ENCODE data around the gene SETX.

SETX gene

DNA sequence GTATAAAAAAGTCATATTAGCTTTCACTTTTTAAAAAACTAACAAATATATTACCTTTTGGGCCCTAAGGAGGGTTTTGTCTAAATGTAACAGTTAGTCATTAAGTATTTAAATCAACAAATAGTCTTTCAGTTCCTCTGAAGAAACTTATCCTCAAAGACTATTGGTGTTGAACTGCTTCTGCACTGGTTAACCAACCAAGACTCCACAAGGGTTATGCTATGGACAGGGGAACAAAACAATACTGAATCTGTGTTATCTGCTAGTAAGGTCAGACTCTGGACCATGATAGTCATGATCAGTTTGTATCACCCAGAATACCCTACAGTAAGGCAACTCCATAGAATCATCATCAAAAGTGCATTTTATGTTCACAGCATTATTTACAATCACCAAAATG lies 42.4 kb downstream of the SETX start:
- peaks cover 65% of the 10 kb centered on the region for H3K36me3 ChIP-seq (ENCODE audit: control insufficient read depth, insufficient read depth, low read length, severe bottlenecking)

GRCh38 chr9:132311978-132312377 lies 42.8 kb downstream of the SETX start:
- H3K9ac ChIP-seq (ENCODE audit: low read length), result no peak overlapping the region
- no peaks in the 10 kb centered on the region for H3K4me1 ChIP-seq (ENCODE audit: control insufficient read depth, insufficient read depth, low read length)
- H3K4me3 ChIP-seq (ENCODE audit: low read length), result no peak overlapping the region
- no peaks in the 10 kb centered on the region for H3K27me3 ChIP-seq (replicated peaks; ENCODE audit: control insufficient read depth, insufficient read depth, low read length)
- no peak for DNase-seq (ENCODE audit: low read depth)
- H3K36me3 ChIP-seq (ENCODE audit: control insufficient read depth, insufficient read depth, low read length, severe bottlenecking), result peaks cover 64% of the 10 kb centered on the region
- H3K9me3 ChIP-seq (ENCODE audit: control insufficient read depth, low read length), result no peaks in the 10 kb centered on the region

More for the DNA sequence above, 42.4 kb downstream of the SETX start:
- H3K4me1 ChIP-seq (ENCODE audit: control insufficient read depth, insufficient read depth, low read length), result no peaks in the 10 kb centered on the region
- no peak overlapping the region for H3K4me3 ChIP-seq (ENCODE audit: low read length)
- H3K9me3 ChIP-seq (ENCODE audit: control insufficient read depth, low read length), result no peaks in the 10 kb centered on the region
- no peak overlapping the region for H3K9ac ChIP-seq (ENCODE audit: low read length)
- DNase-seq (ENCODE audit: low read depth), result no peak
- no peaks in the 10 kb centered on the region for H3K27me3 ChIP-seq (replicated peaks; ENCODE audit: control insufficient read depth, insufficient read depth, low read length)

GRCh38 chr9:132309056-132309455 lies 45.7 kb downstream of the SETX start:
- H3K9ac ChIP-seq (ENCODE audit: low read length), result no peak overlapping the region
- no peak overlapping the region for H3K4me3 ChIP-seq (ENCODE audit: low read length)
- no peaks in the 10 kb centered on the region for H3K9me3 ChIP-seq (ENCODE audit: control insufficient read depth, low read length)
- DNase-seq (ENCODE audit: low read depth), result no peak
- no peaks in the 10 kb centered on the region for H3K4me1 ChIP-seq (ENCODE audit: control insufficient read depth, insufficient read depth, low read length)
- no peaks in the 10 kb centered on the region for H3K27me3 ChIP-seq (replicated peaks; ENCODE audit: control insufficient read depth, insufficient read depth, low read length)
- H3K36me3 ChIP-seq (ENCODE audit: control insufficient read depth, insufficient read depth, low read length, severe bottlenecking), result peaks cover 80% of the 10 kb centered on the region

DNA sequence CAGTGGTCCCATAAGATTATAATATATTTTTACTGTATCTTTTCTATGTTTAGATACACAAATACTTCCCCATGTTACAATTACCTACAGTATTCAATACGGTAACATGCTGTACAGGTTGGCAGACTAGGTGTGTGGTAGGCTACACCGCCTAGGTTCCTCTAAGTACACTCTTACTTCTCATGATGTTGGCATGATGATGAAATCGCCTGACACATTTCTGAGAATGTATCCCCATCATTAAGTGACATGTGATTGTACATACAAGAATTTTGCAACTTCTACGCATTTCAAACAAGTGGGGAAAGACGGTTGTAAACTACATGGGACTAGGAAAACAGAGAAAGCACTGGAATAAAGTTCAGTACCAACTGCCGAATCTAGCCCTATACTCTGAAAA lies 53.3 kb downstream of the SETX start:
- Histone ChIP-seq H3K4me1 (ENCODE audit: control insufficient read depth, insufficient read depth, low read length) (no peaks in the 10 kb centered on the region), H3K4me3 (ENCODE audit: low read length) (no peak overlapping the region), H3K27me3 (replicated peaks; ENCODE audit: control insufficient read depth, insufficient read depth, low read length) (no peaks in the 10 kb centered on the region), H3K9ac (ENCODE audit: low read length) (no peak overlapping the region), H3K36me3 (ENCODE audit: control insufficient read depth, insufficient read depth, low read length, severe bottlenecking) (peaks cover 80% of the 10 kb centered on the region), H3K9me3 (ENCODE audit: control insufficient read depth, low read length) (no peaks in the 10 kb centered on the region)
- no peak for DNase-seq (ENCODE audit: low read depth)

- H3K4me1 ChIP-seq (ENCODE audit: control insufficient read depth, insufficient read depth, low read length), result no peaks in the 10 kb centered on the region
- H3K4me3 ChIP-seq (ENCODE audit: low read length), result no peak overlapping the region
- H3K36me3 ChIP-seq (ENCODE audit: control insufficient read depth, insufficient read depth, low read length, severe bottlenecking), result peaks cover 86% of the 10 kb centered on the region
- no peak overlapping the region for H3K9ac ChIP-seq (ENCODE audit: low read length)
- no peaks in the 10 kb centered on the region for H3K9me3 ChIP-seq (ENCODE audit: control insufficient read depth, low read length)
- no peaks in the 10 kb centered on the region for H3K27me3 ChIP-seq (replicated peaks; ENCODE audit: control insufficient read depth, insufficient read depth, low read length)
- no peak for DNase-seq (ENCODE audit: low read depth)
These were observed 55.6 kb downstream of the SETX start for GRCh38 chr9:132299221-132299620.

- no peaks in the 10 kb centered on the region for H3K9me3 ChIP-seq (ENCODE audit: control insufficient read depth, low read length)
- no peaks in the 10 kb centered on the region for H3K4me1 ChIP-seq (ENCODE audit: control insufficient read depth, insufficient read depth, low read length)
- no peak overlapping the region for H3K9ac ChIP-seq (ENCODE audit: low read length)
- H3K4me3 ChIP-seq (ENCODE audit: low read length), result no peak overlapping the region
- H3K36me3 ChIP-seq (ENCODE audit: control insufficient read depth, insufficient read depth, low read length, severe bottlenecking), result peaks cover 75% of the 10 kb centered on the region
- no peak for DNase-seq (ENCODE audit: low read depth)
- H3K27me3 ChIP-seq (replicated peaks; ENCODE audit: control insufficient read depth, insufficient read depth, low read length), result no peaks in the 10 kb centered on the region
These were observed 59.6 kb downstream of the SETX start for GRCh38 chr9:132295181-132295580.

GRCh38 chr9:132293145-132293721 lies 61.6 kb downstream of the SETX start:
- H3K36me3 ChIP-seq (ENCODE audit: control insufficient read depth, insufficient read depth, low read length, severe bottlenecking), result peaks cover 56% of the 10 kb centered on the region
- no peak for DNase-seq (ENCODE audit: low read depth)
- H3K4me1 ChIP-seq (ENCODE audit: control insufficient read depth, insufficient read depth, low read length), result peaks cover 11% of the 10 kb centered on the region
- H3K9me3 ChIP-seq (ENCODE audit: control insufficient read depth, low read length), result no peaks in the 10 kb centered on the region
- H3K4me3 ChIP-seq (ENCODE audit: low read length), result no peak overlapping the region
- H3K9ac ChIP-seq (ENCODE audit: low read length), result no peak overlapping the region
- no peaks in the 10 kb centered on the region for H3K27me3 ChIP-seq (replicated peaks; ENCODE audit: control insufficient read depth, insufficient read depth, low read length)

GRCh38 chr9:132288966-132289365 lies 65.8 kb downstream of the SETX start:
- Histone ChIP-seq H3K9me3 (ENCODE audit: control insufficient read depth, low read length) (no peaks in the 10 kb centered on the region), H3K9ac (ENCODE audit: low read length) (no peak overlapping the region), H3K4me1 (ENCODE audit: control insufficient read depth, insufficient read depth, low read length) (peaks cover 17% of the 10 kb centered on the region), H3K27me3 (replicated peaks; ENCODE audit: control insufficient read depth, insufficient read depth, low read length) (no peaks in the 10 kb centered on the region), H3K36me3 (ENCODE audit: control insufficient read depth, insufficient read depth, low read length, severe bottlenecking) (peaks cover 54% of the 10 kb centered on the region), H3K4me3 (ENCODE audit: low read length) (no peak overlapping the region)
- DNase-seq (ENCODE audit: low read depth), result peak; percentile 7

DNA sequence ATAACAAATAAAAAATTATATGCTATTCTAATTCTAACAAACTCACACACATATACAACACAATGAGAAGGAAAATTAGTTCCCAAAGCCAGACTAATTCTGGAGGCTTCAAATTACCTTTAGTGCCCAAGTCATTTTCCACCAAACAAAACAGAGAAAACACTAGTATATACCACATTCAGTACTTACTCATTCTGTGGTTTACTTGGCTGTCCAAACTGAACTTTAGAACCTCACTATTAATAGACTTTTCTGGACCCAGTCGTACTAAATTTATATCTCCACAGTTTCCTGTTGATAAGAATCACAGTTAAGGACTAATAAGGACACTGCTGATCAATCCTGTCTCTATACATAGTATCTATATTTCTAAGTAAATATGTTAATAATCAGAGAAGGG lies 66.4 kb downstream of the SETX start:
- Histone ChIP-seq H3K36me3 (ENCODE audit: control insufficient read depth, insufficient read depth, low read length, severe bottlenecking) (peaks cover 58% of the 10 kb centered on the region), H3K9ac (ENCODE audit: low read length) (no peak overlapping the region), H3K4me1 (ENCODE audit: control insufficient read depth, insufficient read depth, low read length) (peaks cover 17% of the 10 kb centered on the region), H3K27me3 (replicated peaks; ENCODE audit: control insufficient read depth, insufficient read depth, low read length) (no peaks in the 10 kb centered on the region), H3K9me3 (ENCODE audit: control insufficient read depth, low read length) (no peaks in the 10 kb centered on the region), H3K4me3 (ENCODE audit: low read length) (no peak overlapping the region)
- peak; percentile 25 for DNase-seq (ENCODE audit: low read depth)

GRCh38 chr9:132287256-132287760 lies 67.5 kb downstream of the SETX start:
- no peak overlapping the region for H3K9ac ChIP-seq (ENCODE audit: low read length)
- H3K36me3 ChIP-seq (ENCODE audit: control insufficient read depth, insufficient read depth, low read length, severe bottlenecking), result peaks cover 62% of the 10 kb centered on the region
- no peak overlapping the region for H3K4me3 ChIP-seq (ENCODE audit: low read length)
- no peak for DNase-seq (ENCODE audit: low read depth)
- no peaks in the 10 kb centered on the region for H3K27me3 ChIP-seq (replicated peaks; ENCODE audit: control insufficient read depth, insufficient read depth, low read length)
- H3K9me3 ChIP-seq (ENCODE audit: control insufficient read depth, low read length), result no peaks in the 10 kb centered on the region
- peaks cover 17% of the 10 kb centered on the region for H3K4me1 ChIP-seq (ENCODE audit: control insufficient read depth, insufficient read depth, low read length)

GRCh38 chr9:132283863-132284262 lies 70.9 kb downstream of the SETX start:
- Histone ChIP-seq H3K4me3 (ENCODE audit: low read length) (no peak overlapping the region), H3K36me3 (ENCODE audit: control insufficient read depth, insufficient read depth, low read length, severe bottlenecking) (peaks cover 88% of the 10 kb centered on the region), H3K9me3 (ENCODE audit: control insufficient read depth, low read length) (no peaks in the 10 kb centered on the region), H3K27me3 (replicated peaks; ENCODE audit: control insufficient read depth, insufficient read depth, low read length) (no peaks in the 10 kb centered on the region), H3K9ac (ENCODE audit: low read length) (no peak overlapping the region), H3K4me1 (ENCODE audit: control insufficient read depth, insufficient read depth, low read length) (peaks cover 13% of the 10 kb centered on the region)
- DNase-seq (ENCODE audit: low read depth), result peak; percentile 40

DNA sequence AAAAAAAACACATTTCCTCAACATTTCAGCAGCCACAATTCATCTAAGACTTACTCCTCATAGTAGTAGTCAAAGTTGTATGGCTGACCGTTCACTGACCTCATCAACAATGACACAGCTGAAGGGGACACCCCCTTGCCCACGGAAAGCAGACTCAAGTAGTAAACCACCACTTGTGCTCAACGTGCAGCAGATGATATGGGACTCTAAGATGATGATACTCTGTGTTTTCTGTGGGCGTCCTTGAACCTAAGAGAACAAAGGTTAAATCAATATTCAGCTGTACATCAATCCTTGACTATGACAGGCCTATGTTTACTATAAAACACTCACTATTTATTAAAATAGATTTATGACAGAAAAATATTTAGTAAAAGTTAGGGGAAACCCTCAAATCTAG lies 71.6 kb downstream of the SETX start:
- Histone ChIP-seq H3K4me3 (ENCODE audit: low read length) (no peak overlapping the region), H3K4me1 (ENCODE audit: control insufficient read depth, insufficient read depth, low read length) (peaks cover 6% of the 10 kb centered on the region), H3K9ac (ENCODE audit: low read length) (no peak overlapping the region), H3K27me3 (replicated peaks; ENCODE audit: control insufficient read depth, insufficient read depth, low read length) (no peaks in the 10 kb centered on the region), H3K9me3 (ENCODE audit: control insufficient read depth, low read length) (no peaks in the 10 kb centered on the region), H3K36me3 (ENCODE audit: control insufficient read depth, insufficient read depth, low read length, severe bottlenecking) (peaks cover 95% of the 10 kb centered on the region)
- DNase-seq (ENCODE audit: low read depth), result no peak
